ENCODE results near the gene MED12L.

MED12L gene

GRCh38 chr3:151300539-151300938 is 215.1 kb downstream of the MED12L start:
- Mint-ChIP-seq H3K4me1 (ENCODE audit: low read depth) (peaks cover 51% of the 10 kb centered on the region), H3K36me3 (ENCODE audit: low read depth) (no peaks in the 10 kb centered on the region), H3K9me3 (no peaks in the 10 kb centered on the region), H3K4me3 (no peak overlapping the region), H3K27me3 (peaks cover 39% of the 10 kb centered on the region), H3K27ac (no peak overlapping the region)
- DNase-seq: no peak

DNA sequence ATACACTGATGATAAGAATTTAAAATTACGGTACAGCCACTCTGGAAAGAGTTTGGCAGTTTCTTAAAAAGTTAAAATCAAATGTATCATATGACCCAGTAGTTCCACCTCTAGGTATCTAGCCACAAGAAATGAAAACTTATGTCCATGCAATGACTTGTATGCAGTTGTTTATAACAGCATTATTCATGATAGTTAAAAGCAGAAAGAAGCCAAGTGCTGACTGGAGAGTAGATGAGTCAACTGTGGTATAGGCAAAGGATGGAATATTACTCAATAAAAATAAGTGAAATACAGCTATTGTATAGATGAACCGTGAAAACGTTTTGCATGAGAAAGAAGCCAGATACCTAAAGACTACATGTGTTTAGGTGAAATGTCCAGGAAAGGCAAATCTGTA is 216.3 kb downstream of the MED12L start:
- peaks cover 34% of the 10 kb centered on the region for H3K27me3 Mint-ChIP-seq
- peaks cover 63% of the 10 kb centered on the region for H3K4me1 Mint-ChIP-seq (ENCODE audit: low read depth)
- no peaks in the 10 kb centered on the region for H3K9me3 Mint-ChIP-seq
- no peaks in the 10 kb centered on the region for H3K36me3 Mint-ChIP-seq (ENCODE audit: low read depth)
- H3K27ac Mint-ChIP-seq: peak overlapping the region; percentile 45
- H3K4me3 Mint-ChIP-seq: no peak overlapping the region
- DNase-seq: no peak

GRCh38 chr3:151303751-151304150 is 218.3 kb downstream of the MED12L start:
- no peaks in the 10 kb centered on the region for H3K36me3 Mint-ChIP-seq (ENCODE audit: low read depth)

GRCh38 chr3:151305060-151305774 is 219.8 kb downstream of the MED12L start:
- Mint-ChIP-seq H3K4me3 (peak overlapping the region; percentile 48), H3K4me1 (ENCODE audit: low read depth) (peaks cover 89% of the 10 kb centered on the region), H3K27ac (peak overlapping the region; percentile 92), H3K27me3 (peaks cover 20% of the 10 kb centered on the region), H3K9me3 (no peaks in the 10 kb centered on the region), H3K36me3 (ENCODE audit: low read depth) (no peaks in the 10 kb centered on the region)
- DNase-seq: peak; percentile 63

More at GRCh38 chr3:151303751-151304150, 218.3 kb downstream of the MED12L start:
- H3K27me3 Mint-ChIP-seq: peaks cover 28% of the 10 kb centered on the region
- H3K9me3 Mint-ChIP-seq: no peaks in the 10 kb centered on the region
- peak overlapping the region; percentile 64 for H3K27ac Mint-ChIP-seq
- peaks cover 82% of the 10 kb centered on the region for H3K4me1 Mint-ChIP-seq (ENCODE audit: low read depth)
- no peak for DNase-seq
- peak overlapping the region; percentile 1 for H3K4me3 Mint-ChIP-seq

DNA sequence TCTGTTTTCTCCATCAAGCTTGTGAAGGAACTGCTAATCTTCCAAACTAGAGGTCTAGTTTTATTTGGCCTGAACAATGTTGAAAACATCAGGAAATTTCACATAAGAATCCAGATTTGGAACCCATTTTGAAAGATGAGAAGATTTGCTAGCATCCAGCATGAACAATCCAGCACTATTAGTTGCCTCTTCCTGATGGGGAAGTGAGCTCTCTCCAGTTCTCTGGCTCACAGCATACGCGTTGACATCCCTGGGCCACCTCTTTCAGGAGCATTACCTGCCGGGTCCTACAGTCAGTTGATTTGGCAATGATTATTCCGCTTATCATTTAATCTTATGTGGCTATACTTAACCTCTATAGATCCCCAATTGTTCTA is 220.3 kb downstream of the MED12L start:
- DNase-seq: no peak
- Mint-ChIP-seq H3K4me1 (ENCODE audit: low read depth) (peaks cover 84% of the 10 kb centered on the region), H3K27me3 (peaks cover 15% of the 10 kb centered on the region), H3K36me3 (ENCODE audit: low read depth) (no peaks in the 10 kb centered on the region), H3K4me3 (peak overlapping the region; percentile 48), H3K27ac (peak overlapping the region; percentile 92), H3K9me3 (no peaks in the 10 kb centered on the region)

GRCh38 chr3:151306168-151306810 is 220.8 kb downstream of the MED12L start:
- DNase-seq: no peak
- H3K4me3 Mint-ChIP-seq: peak overlapping the region; percentile 48
- no peaks in the 10 kb centered on the region for H3K9me3 Mint-ChIP-seq
- H3K36me3 Mint-ChIP-seq (ENCODE audit: low read depth): no peaks in the 10 kb centered on the region
- peaks cover 79% of the 10 kb centered on the region for H3K4me1 Mint-ChIP-seq (ENCODE audit: low read depth)
- peak overlapping the region; percentile 92 for H3K27ac Mint-ChIP-seq
- H3K27me3 Mint-ChIP-seq: peaks cover 14% of the 10 kb centered on the region

- peaks cover 70% of the 10 kb centered on the region for H3K4me1 Mint-ChIP-seq (ENCODE audit: low read depth)
- no peak overlapping the region for H3K4me3 Mint-ChIP-seq
- no peak for DNase-seq
- H3K36me3 Mint-ChIP-seq (ENCODE audit: low read depth): no peaks in the 10 kb centered on the region
- H3K27me3 Mint-ChIP-seq: peaks cover 14% of the 10 kb centered on the region
- H3K9me3 Mint-ChIP-seq: no peaks in the 10 kb centered on the region
- H3K27ac Mint-ChIP-seq: peak overlapping the region; percentile 92
Measured at GRCh38 chr3:151307131-151307530, 221.7 kb downstream of the MED12L start.

GRCh38 chr3:151307583-151308488 is 222.4 kb downstream of the MED12L start:
- peaks cover 10% of the 10 kb centered on the region for H3K27me3 Mint-ChIP-seq
- peak overlapping the region; percentile 30 for H3K4me3 Mint-ChIP-seq
- no peak for DNase-seq
- no peaks in the 10 kb centered on the region for H3K36me3 Mint-ChIP-seq (ENCODE audit: low read depth)
- H3K9me3 Mint-ChIP-seq: no peaks in the 10 kb centered on the region
- peaks cover 64% of the 10 kb centered on the region for H3K4me1 Mint-ChIP-seq (ENCODE audit: low read depth)
- H3K27ac Mint-ChIP-seq: peak overlapping the region; percentile 92

DNA sequence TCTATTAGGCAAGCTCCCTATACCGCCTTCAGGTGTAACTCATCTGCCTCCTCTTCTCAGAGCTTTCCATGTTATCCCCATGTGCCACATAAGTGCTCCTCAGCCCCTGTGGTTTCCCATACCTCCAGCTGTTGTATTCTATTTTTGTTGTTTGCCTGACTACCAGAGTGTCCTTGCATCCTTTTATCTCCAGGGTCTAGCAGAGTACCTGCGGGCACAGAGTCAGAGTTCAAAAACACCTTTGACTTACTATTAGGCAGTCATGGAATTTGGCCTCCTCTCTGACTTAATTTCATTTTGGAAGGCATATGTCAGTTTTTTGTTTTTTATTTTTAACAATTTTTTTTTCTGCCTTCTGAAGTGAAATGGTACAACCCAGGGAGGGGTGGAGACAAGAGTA is 224.1 kb downstream of the MED12L start:
- no peaks in the 10 kb centered on the region for H3K36me3 Mint-ChIP-seq (ENCODE audit: low read depth)
- H3K9me3 Mint-ChIP-seq: no peaks in the 10 kb centered on the region
- H3K27me3 Mint-ChIP-seq: no peaks in the 10 kb centered on the region
- peak overlapping the region; percentile 30 for H3K27ac Mint-ChIP-seq
- DNase-seq: no peak
- peaks cover 51% of the 10 kb centered on the region for H3K4me1 Mint-ChIP-seq (ENCODE audit: low read depth)
- no peak overlapping the region for H3K4me3 Mint-ChIP-seq

DNA sequence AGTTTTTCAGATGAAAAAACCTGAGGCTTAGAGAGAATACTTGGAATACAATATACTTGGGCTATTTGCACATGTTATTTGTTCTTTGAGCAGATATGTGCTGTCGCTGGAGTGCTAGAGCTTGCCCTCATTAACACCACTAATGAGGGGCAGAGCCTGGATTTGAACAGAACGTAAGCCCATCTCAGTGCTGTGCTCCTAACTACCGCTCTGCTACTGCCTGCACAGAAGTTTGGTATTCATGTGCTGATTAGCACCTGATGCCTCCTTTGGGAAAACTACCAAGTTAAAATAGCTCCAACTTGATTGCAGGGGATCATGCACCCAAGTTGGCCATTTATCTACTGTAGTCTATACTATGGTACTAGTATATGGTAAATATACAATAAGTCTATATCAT is 227.5 kb downstream of the MED12L start:
- Mint-ChIP-seq H3K9me3 (no peaks in the 10 kb centered on the region), H3K36me3 (ENCODE audit: low read depth) (no peaks in the 10 kb centered on the region), H3K4me3 (no peak overlapping the region), H3K27me3 (no peaks in the 10 kb centered on the region), H3K27ac (no peak overlapping the region), H3K4me1 (ENCODE audit: low read depth) (peaks cover 38% of the 10 kb centered on the region)
- no peak for DNase-seq

GRCh38 chr3:151314137-151314536 is 228.7 kb downstream of the MED12L start:
- no peak overlapping the region for H3K4me3 Mint-ChIP-seq
- peaks cover 39% of the 10 kb centered on the region for H3K4me1 Mint-ChIP-seq (ENCODE audit: low read depth)
- no peak overlapping the region for H3K27ac Mint-ChIP-seq
- H3K9me3 Mint-ChIP-seq: no peaks in the 10 kb centered on the region
- H3K36me3 Mint-ChIP-seq (ENCODE audit: low read depth): no peaks in the 10 kb centered on the region
- DNase-seq: no peak
- no peaks in the 10 kb centered on the region for H3K27me3 Mint-ChIP-seq

DNA sequence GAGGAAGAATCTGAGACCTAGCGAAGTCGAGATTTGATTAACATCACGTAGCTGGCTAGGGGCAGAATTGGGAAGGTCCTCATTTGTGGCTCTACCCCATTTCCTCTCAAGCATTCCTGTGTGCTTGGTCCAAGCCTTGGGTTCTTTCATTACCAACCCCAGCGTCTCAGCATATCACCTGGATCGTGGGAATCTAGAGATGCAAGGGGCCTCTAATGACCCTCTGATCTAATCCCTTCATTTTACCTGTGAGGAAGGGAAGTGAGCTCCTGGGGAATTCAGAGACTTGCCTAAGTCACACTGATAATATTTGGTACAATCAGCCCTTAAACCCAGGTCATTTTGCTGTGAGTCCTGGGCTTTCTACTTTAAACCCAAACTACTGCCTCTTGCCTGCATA is 229.1 kb downstream of the MED12L start:
- H3K4me3 Mint-ChIP-seq: peak overlapping the region; percentile 65
- no peaks in the 10 kb centered on the region for H3K36me3 Mint-ChIP-seq (ENCODE audit: low read depth)
- peak overlapping the region; percentile 97 for H3K27ac Mint-ChIP-seq
- H3K9me3 Mint-ChIP-seq: no peaks in the 10 kb centered on the region
- H3K4me1 Mint-ChIP-seq (ENCODE audit: low read depth): peaks cover 38% of the 10 kb centered on the region
- H3K27me3 Mint-ChIP-seq: no peaks in the 10 kb centered on the region
- DNase-seq: no peak

GRCh38 chr3:151315136-151315535 is 229.7 kb downstream of the MED12L start:
- peak overlapping the region; percentile 65 for H3K4me3 Mint-ChIP-seq
- peak overlapping the region; percentile 97 for H3K27ac Mint-ChIP-seq
- no peaks in the 10 kb centered on the region for H3K9me3 Mint-ChIP-seq
- no peaks in the 10 kb centered on the region for H3K27me3 Mint-ChIP-seq
- peaks cover 42% of the 10 kb centered on the region for H3K4me1 Mint-ChIP-seq (ENCODE audit: low read depth)
- no peak for DNase-seq
- H3K36me3 Mint-ChIP-seq (ENCODE audit: low read depth): no peaks in the 10 kb centered on the region

- H3K4me1 Mint-ChIP-seq (ENCODE audit: low read depth): peaks cover 49% of the 10 kb centered on the region
- H3K36me3 Mint-ChIP-seq (ENCODE audit: low read depth): no peaks in the 10 kb centered on the region
- no peak for DNase-seq
- H3K27ac Mint-ChIP-seq: peak overlapping the region; percentile 97
- no peaks in the 10 kb centered on the region for H3K27me3 Mint-ChIP-seq
- H3K9me3 Mint-ChIP-seq: no peaks in the 10 kb centered on the region
- peak overlapping the region; percentile 65 for H3K4me3 Mint-ChIP-seq
Measured at GRCh38 chr3:151315846-151316245, 230.4 kb downstream of the MED12L start.
